OCI-LY3 (cell line): Measurements from ENCODE around the gene GUCA1C.

Source experiments
- CTCF ChIP-seq: fragments of 200-600, 300-600 bp; sonication (generic); IDR thresholded peaks from 2 replicates; pipeline ENCODE4 v1.5.1; 2014; ENCODE audit warnings: antibody characterized with exemption, low read length, low read depth
- EZH2phosphoT487 ChIP-seq: fragments of 200-600 bp; shearing (Covaris generic); IDR thresholded peaks from 2 replicates; pipeline ENCODE4 v1.6.1; 2018; ENCODE audit warnings: antibody characterized with exemption, mixed run types, low read depth

GRCh38 chr3:108862865-108863798, 90.5 kb downstream of the GUCA1C start:
- TF ChIP-seq CTCF (no peak), EZH2phosphoT487 (no peak)
